K562 (cell line): Measurements from ENCODE around the gene RFESD. TPM values are rescaled to one million over a fixed set of nuclear protein-coding genes. Genes with fewer than 3 reads are reported as not detected.
A peak's percentile ranks its signal among the peaks of the same experiment; 100 is the strongest.

Source experiments
- ATF1 ChIP-seq, 2 experiments: fragments of 450-650 bp in 1 of 2; IDR thresholded peaks; 2 replicates each; pipeline ENCODE4 v1.6.1; 2016; ENCODE audit warnings: missing compliant biosample characterization in 1 of 2, missing genetic modification characterization in 1 of 2
- CHD4 ChIP-seq: fragments of 200-600 bp; sonication (generic); IDR thresholded peaks from 3 replicates; pipeline ENCODE4 v1.6.1; 2012; ENCODE audit warnings: low read depth, mild to moderate bottlenecking, mixed read lengths, low read length, inconsistent platforms; ENCODE audit not compliant: insufficient read depth, insufficient replicate concordance, poor library complexity, severe bottlenecking
- CSDE1 ChIP-seq, 2 experiments: fragments of 450-650 bp; IDR thresholded peaks; 2 replicates each; pipeline ENCODE4 v1.6.1; 2016; ENCODE audit warnings: mild to moderate bottlenecking in 1 of 2
- DNMT1 ChIP-seq: fragments of 450-650 bp; IDR thresholded peaks from 2 replicates; pipeline ENCODE4 v1.6.1; 2016; ENCODE audit warnings: antibody characterized with exemption, mild to moderate bottlenecking
- GTF2F1 ChIP-seq: IDR thresholded peaks from 2 replicates; pipeline ENCODE4 v1.6.1; 2011; ENCODE audit warnings: low read depth, low read length, improper control_type of control experiment
- HDAC8 ChIP-seq: fragments of 450-650 bp; IDR thresholded peaks from 2 replicates; pipeline ENCODE4 v1.6.1; 2016; ENCODE audit warnings: mild to moderate bottlenecking, missing genetic modification characterization, moderate library complexity, missing compliant biosample characterization
- HMG20B ChIP-seq: fragments of 250-450 bp; sonication (Bioruptor Pico); IDR thresholded peaks from 2 replicates; pipeline ENCODE4 v1.5.0; 2021; ENCODE audit warnings: mild to moderate bottlenecking
- MCM5 ChIP-seq: fragments of 450-650 bp; IDR thresholded peaks from 2 replicates; pipeline ENCODE4 v1.6.1; 2016; ENCODE audit warnings: low read depth
- NCOA6 ChIP-seq: fragments of 450-650 bp; IDR thresholded peaks from 2 replicates; pipeline ENCODE4 v1.6.1; 2017; ENCODE audit warnings: mild to moderate bottlenecking
- PTBP1 ChIP-seq: fragments of 200-400 bp; formaldehyde crosslinking; IDR thresholded peaks from 2 replicates; pipeline ENCODE4 v1.6.1; 2017; ENCODE audit warnings: low read depth, low read length
- STAG1 ChIP-seq: sonication (generic); formaldehyde crosslinking; IDR thresholded peaks from 2 replicates; pipeline ENCODE4 v1.5.0; 2020; ENCODE audit warnings: missing genetic modification reagents, borderline replicate concordance
- TEAD4 ChIP-seq, 2 experiments: sonication (generic) in 1 of 2; formaldehyde crosslinking in 1 of 2; IDR thresholded peaks; 2 replicates each; pipeline versions ENCODE4 v1.6.1 to v1.8.0; 2012 to 2022; ENCODE audit warnings: borderline replicate concordance in 1 of 2, inconsistent platforms in 1 of 2, low read length in 1 of 2, mild to moderate bottlenecking in 1 of 2, missing genetic modification reagents in 1 of 2
- U2AF2 ChIP-seq: fragments of 200-400 bp; formaldehyde crosslinking; optimal IDR thresholded peaks from 2 replicates; pipeline ENCODE3; 2017; ENCODE audit warnings: low read depth, mild to moderate bottlenecking, low read length
- YY1 ChIP-seq, 3 experiments: IDR thresholded peaks; 2 replicates each; pipeline ENCODE4 v1.6.1; 2011; ENCODE audit warnings: low read length in 2 of 3, mild to moderate bottlenecking in 2 of 3, moderate library complexity in 2 of 3, borderline replicate concordance in 1 of 3, control low read depth in 1 of 3, low read depth in 1 of 3; ENCODE audit not compliant: insufficient read depth in 3 of 3, insufficient replicate concordance in 2 of 3, control insufficient read depth in 1 of 3, insufficient read length in 1 of 3; ENCODE audit errors: extremely low read depth in 1 of 3
- ZFPM2 ChIP-seq: fragments of 250-450 bp; sonication (Bioruptor Pico); IDR thresholded peaks from 2 replicates; pipeline ENCODE4 v1.5.1; 2022; ENCODE audit warnings: mild to moderate bottlenecking
- ZNF445 ChIP-seq: fragments of 250-450 bp; sonication (Bioruptor Pico); IDR thresholded peaks from 2 replicates; pipeline ENCODE4 v1.4.0; 2020; ENCODE audit warnings: low read depth, mild to moderate bottlenecking, moderate library complexity
- ZNF551 ChIP-seq: fragments of 250-450 bp; sonication (Bioruptor Pico); IDR thresholded peaks from 2 replicates; pipeline ENCODE4 v1.5.0; 2021; ENCODE audit warnings: mild to moderate bottlenecking, moderate library complexity
- polyA plus RNA-seq, 8 experiments: library from polyadenylated mRNA; depleted of rRNA in 4 of 8; stranded (reverse) in 5 of 8; unstranded in 3 of 8; fragments of >200 nt; fragmentation: Nextera tagmentation in 2 of 8; fragmentation: Illumina TruSeq in 1 of 8; extraction: Ambion mirVana in 2 of 8; extraction: Trizol in 1 of 8; gene quantifications; 2 replicates each; pipeline versions ENCODE4 v1.2.1 to v1.2.3, GENCODE V29; 2011 to 2014; ENCODE audit warnings: inconsistent platforms in 1 of 8, missing spikeins in 1 of 8
- total RNA-seq, 7 experiments: library from RNA; depleted of rRNA in 6 of 7; stranded (reverse); fragments of >200 nt in 6 of 7; fragmentation: Illumina TruSeq in 2 of 7; extraction: Trizol in 2 of 7; gene quantifications; 2 replicates each; pipeline versions ENCODE4 v1.2.1 to v1.2.3, GENCODE V29; 2011 to 2021; ENCODE audit warnings: low replicate concordance in 1 of 7
- TF ChIP-seq, protein P1 (sequence below): fragments of 250-450 bp; sonication (Bioruptor Pico); IDR thresholded peaks from 2 replicates; pipeline ENCODE4 v1.5.0; 2021; ENCODE audit warnings: mild to moderate bottlenecking, borderline replicate concordance
- TF ChIP-seq, protein P2 (sequence below), 2 experiments: fragments of 150-350 bp in 1 of 2; IDR thresholded peaks; 2 replicates each; pipeline ENCODE4 v1.6.1; 2012 to 2016; ENCODE audit warnings: low read depth in 2 of 2, low read length in 2 of 2, mild to moderate bottlenecking in 1 of 2, moderate library complexity in 1 of 2
- TF ChIP-seq, protein P3 (sequence below): sonication (generic); formaldehyde crosslinking; IDR thresholded peaks from 2 replicates; pipeline ENCODE4 v1.5.0; 2020; ENCODE audit warnings: missing genetic modification reagents

Gene RFESD
- total and polyA plus RNA-seq, 9 of the 15 experiments (the other 6 are each of a cell fraction or from before 2014, with no cell fraction given): 62.3 to 600 (median 140) TPM

DNA sequence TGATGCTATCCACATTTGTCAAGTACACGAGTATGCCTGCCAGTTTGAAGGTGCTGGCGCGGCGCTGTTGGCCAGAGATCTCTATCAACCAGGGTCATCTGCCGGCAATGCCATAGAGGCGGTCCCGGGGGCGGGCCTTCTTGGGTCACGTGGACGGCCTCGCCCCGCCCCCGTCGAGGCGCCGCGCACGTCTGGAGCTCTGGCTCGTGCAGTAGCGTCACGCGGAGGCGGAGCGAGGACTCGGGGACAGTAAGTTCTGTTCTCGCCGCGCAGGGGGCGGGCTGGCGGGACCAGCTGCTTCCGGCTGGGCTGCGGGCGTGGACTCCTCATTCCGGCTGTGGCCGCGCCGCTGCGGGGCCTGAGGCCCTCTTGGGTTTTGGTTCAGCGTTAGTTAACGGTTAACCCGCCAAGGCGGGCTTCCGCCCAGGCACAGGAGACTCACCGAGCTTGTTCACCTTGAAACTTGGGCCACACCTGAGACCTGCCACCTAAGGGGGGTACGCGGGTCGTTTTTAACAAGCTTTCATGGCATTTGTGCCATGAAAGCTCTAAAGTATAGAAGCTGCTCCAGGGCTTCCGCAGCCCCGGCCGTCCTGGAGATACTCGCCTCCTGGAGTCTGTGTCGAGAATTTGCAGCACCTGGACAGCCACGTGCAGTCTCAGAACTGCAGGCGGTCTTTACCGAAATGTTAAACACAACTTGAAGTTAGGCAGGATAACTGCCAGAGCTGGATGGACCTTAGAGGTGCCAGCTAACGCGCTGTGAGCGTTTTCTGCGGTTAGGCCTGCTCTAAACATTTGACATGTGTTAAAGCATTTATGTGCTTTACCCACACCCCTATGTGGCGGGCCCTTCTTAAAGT is at the start of gene RFESD (continued):
- no peak for TF ChIP-seq DNMT1
- TF ChIP-seq, protein P1, sequence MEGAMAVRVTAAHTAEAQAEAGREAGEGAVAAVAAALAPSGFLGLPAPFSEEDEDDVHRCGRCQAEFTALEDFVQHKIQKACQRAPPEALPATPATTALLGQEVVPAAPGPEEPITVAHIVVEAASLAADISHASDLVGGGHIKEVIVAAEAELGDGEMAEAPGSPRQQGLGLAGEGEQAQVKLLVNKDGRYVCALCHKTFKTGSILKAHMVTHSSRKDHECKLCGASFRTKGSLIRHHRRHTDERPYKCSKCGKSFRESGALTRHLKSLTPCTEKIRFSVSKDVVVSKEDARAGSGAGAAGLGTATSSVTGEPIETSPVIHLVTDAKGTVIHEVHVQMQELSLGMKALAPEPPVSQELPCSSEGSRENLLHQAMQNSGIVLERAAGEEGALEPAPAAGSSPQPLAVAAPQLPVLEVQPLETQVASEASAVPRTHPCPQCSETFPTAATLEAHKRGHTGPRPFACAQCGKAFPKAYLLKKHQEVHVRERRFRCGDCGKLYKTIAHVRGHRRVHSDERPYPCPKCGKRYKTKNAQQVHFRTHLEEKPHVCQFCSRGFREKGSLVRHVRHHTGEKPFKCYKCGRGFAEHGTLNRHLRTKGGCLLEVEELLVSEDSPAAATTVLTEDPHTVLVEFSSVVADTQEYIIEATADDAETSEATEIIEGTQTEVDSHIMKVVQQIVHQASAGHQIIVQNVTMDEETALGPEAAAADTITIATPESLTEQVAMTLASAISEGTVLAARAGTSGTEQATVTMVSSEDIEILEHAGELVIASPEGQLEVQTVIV (CRISPR knock-in tag): no peak
- TF ChIP-seq, protein P2, sequence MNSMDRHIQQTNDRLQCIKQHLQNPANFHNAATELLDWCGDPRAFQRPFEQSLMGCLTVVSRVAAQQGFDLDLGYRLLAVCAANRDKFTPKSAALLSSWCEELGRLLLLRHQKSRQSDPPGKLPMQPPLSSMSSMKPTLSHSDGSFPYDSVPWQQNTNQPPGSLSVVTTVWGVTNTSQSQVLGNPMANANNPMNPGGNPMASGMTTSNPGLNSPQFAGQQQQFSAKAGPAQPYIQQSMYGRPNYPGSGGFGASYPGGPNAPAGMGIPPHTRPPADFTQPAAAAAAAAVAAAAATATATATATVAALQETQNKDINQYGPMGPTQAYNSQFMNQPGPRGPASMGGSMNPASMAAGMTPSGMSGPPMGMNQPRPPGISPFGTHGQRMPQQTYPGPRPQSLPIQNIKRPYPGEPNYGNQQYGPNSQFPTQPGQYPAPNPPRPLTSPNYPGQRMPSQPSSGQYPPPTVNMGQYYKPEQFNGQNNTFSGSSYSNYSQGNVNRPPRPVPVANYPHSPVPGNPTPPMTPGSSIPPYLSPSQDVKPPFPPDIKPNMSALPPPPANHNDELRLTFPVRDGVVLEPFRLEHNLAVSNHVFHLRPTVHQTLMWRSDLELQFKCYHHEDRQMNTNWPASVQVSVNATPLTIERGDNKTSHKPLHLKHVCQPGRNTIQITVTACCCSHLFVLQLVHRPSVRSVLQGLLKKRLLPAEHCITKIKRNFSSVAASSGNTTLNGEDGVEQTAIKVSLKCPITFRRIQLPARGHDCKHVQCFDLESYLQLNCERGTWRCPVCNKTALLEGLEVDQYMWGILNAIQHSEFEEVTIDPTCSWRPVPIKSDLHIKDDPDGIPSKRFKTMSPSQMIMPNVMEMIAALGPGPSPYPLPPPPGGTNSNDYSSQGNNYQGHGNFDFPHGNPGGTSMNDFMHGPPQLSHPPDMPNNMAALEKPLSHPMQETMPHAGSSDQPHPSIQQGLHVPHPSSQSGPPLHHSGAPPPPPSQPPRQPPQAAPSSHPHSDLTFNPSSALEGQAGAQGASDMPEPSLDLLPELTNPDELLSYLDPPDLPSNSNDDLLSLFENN (IDR thresholded peaks at IDR 0.05; ENCODE audit: low read depth in 2 of 2, low read length in 2 of 2): peak in 1 of 2 experiments; percentile 79; a peak in 2 of 4 replicates
- TF ChIP-seq ATF1 (CRISPR knock-in tag; IDR thresholded peaks at IDR 0.05): no peak
- TF ChIP-seq ATF1 (tag; IDR thresholded peaks at IDR 0.05): peak; percentile 93
- TF ChIP-seq HDAC8 (tag): no peak
- TF ChIP-seq HMG20B (CRISPR knock-in tag): 0 out of 2 replicates have a peak, but pooled peaks have one; percentile 26
- TF ChIP-seq TEAD4 (IDR thresholded peaks at IDR 0.05; ENCODE audit: low read length): 0 out of 2 replicates have a peak, but pooled peaks have one; percentile 4
- TF ChIP-seq TEAD4 (CRISPR knock-in tag; IDR thresholded peaks at IDR 0.05; ENCODE audit: borderline replicate concordance): no peak
- no peak for TF ChIP-seq ZNF445 (CRISPR knock-in tag)
- no peak for TF ChIP-seq MCM5
- no peak for TF ChIP-seq ZFPM2 (CRISPR knock-in tag)
- no peak for TF ChIP-seq GTF2F1
- no peak for TF ChIP-seq CHD4
- TF ChIP-seq, protein P3, sequence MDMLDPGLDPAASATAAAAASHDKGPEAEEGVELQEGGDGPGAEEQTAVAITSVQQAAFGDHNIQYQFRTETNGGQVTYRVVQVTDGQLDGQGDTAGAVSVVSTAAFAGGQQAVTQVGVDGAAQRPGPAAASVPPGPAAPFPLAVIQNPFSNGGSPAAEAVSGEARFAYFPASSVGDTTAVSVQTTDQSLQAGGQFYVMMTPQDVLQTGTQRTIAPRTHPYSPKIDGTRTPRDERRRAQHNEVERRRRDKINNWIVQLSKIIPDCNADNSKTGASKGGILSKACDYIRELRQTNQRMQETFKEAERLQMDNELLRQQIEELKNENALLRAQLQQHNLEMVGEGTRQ (CRISPR knock-in tag): peak; percentile 98
- TF ChIP-seq ZNF551: no peak
- no peak for TF ChIP-seq U2AF2
- peak in 2 of 3 experiments; percentile 54 to 59 for TF ChIP-seq YY1 (IDR thresholded peaks at IDR 0.05; ENCODE audit: borderline replicate concordance in 1 of 3, control insufficient read depth in 1 of 3, extremely low read depth in 1 of 3, insufficient read depth in 3 of 3, insufficient read length in 1 of 3, insufficient replicate concordance in 2 of 3, low read depth in 1 of 3, low read length in 2 of 3)
- no peak for TF ChIP-seq STAG1 (CRISPR knock-in tag)
- no peak for TF ChIP-seq NCOA6
- TF ChIP-seq CSDE1 (IDR thresholded peaks at IDR 0.05): no peak
- TF ChIP-seq PTBP1: no peak
